ENCODE measurements around the gene DYNLT2. TPM values are rescaled to one million over a fixed set of nuclear protein-coding genes. Genes with fewer than 3 reads are reported as not detected.

DYNLT2 gene, protein sequence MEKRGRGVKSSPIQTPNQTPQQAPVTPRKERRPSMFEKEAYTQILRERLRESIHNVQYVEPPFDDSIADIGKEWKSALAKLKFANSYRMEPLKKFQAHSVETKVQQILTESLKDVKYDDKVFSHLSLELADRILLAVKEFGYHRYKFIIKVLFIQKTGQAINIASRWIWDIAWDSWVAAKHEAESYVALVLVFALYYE
- polyA plus RNA-seq (ENCODE audit: insufficient read length in 3 of 3): 1 to 10 TPM; 6.1 to 9.6 (median 7.6) TPM
- long read RNA-seq, donor 1, transcript TCTE3-202 (1 exons, 2,078 nt): major isoform, 9 of 9 reads
- long read RNA-seq, donor 1, partial matches to known transcripts: 0 of 9 reads
- long read RNA-seq, donor 1, other reads (novel, unspliced or antisense): 0 of 9 reads
- long read RNA-seq, donor 2, transcript TCTE3-202 (1 exons, 2,078 nt): major isoform, 7 of 7 reads
- long read RNA-seq, donor 2, partial matches to known transcripts: 0 of 7 reads
- long read RNA-seq, donor 2, other reads (novel, unspliced or antisense): 0 of 7 reads
- long read RNA-seq, donor 3, transcript TCTE3-202 (1 exons, 2,078 nt): major isoform, 11 of 11 reads
- long read RNA-seq, donor 3, partial matches to known transcripts: 0 of 11 reads
- long read RNA-seq, donor 3, other reads (novel, unspliced or antisense): 0 of 11 reads
- long read RNA-seq, donor 4, transcript TCTE3-202 (1 exons, 2,078 nt): major isoform, 13 of 13 reads
- long read RNA-seq, donor 4, partial matches to known transcripts: 0 of 13 reads
- long read RNA-seq, donor 4, other reads (novel, unspliced or antisense): 0 of 13 reads
- long read RNA-seq, donor 5: 0 reads
- long read RNA-seq, donor 6, transcript TCTE3-202 (1 exons, 2,078 nt): major isoform, 13 of 13 reads
- long read RNA-seq, donor 6, partial matches to known transcripts: 0 of 13 reads
- long read RNA-seq, donor 6, other reads (novel, unspliced or antisense): 0 of 13 reads
- long read RNA-seq, donor 7, transcript TCTE3-202 (1 exons, 2,078 nt): major isoform, 13 of 13 reads
- long read RNA-seq, donor 7, partial matches to known transcripts: 0 of 13 reads
- long read RNA-seq, donor 7, other reads (novel, unspliced or antisense): 0 of 13 reads
- long read RNA-seq, donor 8: 0 reads
- long read RNA-seq, donor 9, transcript TCTE3-202 (1 exons, 2,078 nt): major isoform, 9 of 9 reads
- long read RNA-seq, donor 9, partial matches to known transcripts: 0 of 9 reads
- long read RNA-seq, donor 9, other reads (novel, unspliced or antisense): 0 of 9 reads
- long read RNA-seq, donor 10, transcript TCTE3-202 (1 exons, 2,078 nt): major isoform, 18 of 18 reads
- long read RNA-seq, donor 10, partial matches to known transcripts: 0 of 18 reads
- long read RNA-seq, donor 10, other reads (novel, unspliced or antisense): 0 of 18 reads
- long read RNA-seq, donor 11, transcript TCTE3-202 (1 exons, 2,078 nt): major isoform, 5 of 5 reads
- long read RNA-seq, donor 11, partial matches to known transcripts: 0 of 5 reads
- long read RNA-seq, donor 11, other reads (novel, unspliced or antisense): 0 of 5 reads
- long read RNA-seq, donor 12, transcript TCTE3-202 (1 exons, 2,078 nt): major isoform, 9 of 9 reads
- long read RNA-seq, donor 12, partial matches to known transcripts: 0 of 9 reads
- long read RNA-seq, donor 12, other reads (novel, unspliced or antisense): 0 of 9 reads
- long read RNA-seq, donor 13: 0 reads
- long read RNA-seq, donor 14, transcript TCTE3-202 (1 exons, 2,078 nt): major isoform, 15 of 15 reads
- long read RNA-seq, donor 14, partial matches to known transcripts: 0 of 15 reads
- long read RNA-seq, donor 14, other reads (novel, unspliced or antisense): 0 of 15 reads
- long read RNA-seq, donor 15, transcript TCTE3-202 (1 exons, 2,078 nt): major isoform, 5 of 5 reads
- long read RNA-seq, donor 15, partial matches to known transcripts: 0 of 5 reads
- long read RNA-seq, donor 15, other reads (novel, unspliced or antisense): 0 of 5 reads
- long read RNA-seq, donor 16, transcript TCTE3-202 (1 exons, 2,078 nt): major isoform, 37 of 37 reads
- long read RNA-seq, donor 16, partial matches to known transcripts: 0 of 37 reads
- long read RNA-seq, donor 16, other reads (novel, unspliced or antisense): 0 of 37 reads

DNA sequence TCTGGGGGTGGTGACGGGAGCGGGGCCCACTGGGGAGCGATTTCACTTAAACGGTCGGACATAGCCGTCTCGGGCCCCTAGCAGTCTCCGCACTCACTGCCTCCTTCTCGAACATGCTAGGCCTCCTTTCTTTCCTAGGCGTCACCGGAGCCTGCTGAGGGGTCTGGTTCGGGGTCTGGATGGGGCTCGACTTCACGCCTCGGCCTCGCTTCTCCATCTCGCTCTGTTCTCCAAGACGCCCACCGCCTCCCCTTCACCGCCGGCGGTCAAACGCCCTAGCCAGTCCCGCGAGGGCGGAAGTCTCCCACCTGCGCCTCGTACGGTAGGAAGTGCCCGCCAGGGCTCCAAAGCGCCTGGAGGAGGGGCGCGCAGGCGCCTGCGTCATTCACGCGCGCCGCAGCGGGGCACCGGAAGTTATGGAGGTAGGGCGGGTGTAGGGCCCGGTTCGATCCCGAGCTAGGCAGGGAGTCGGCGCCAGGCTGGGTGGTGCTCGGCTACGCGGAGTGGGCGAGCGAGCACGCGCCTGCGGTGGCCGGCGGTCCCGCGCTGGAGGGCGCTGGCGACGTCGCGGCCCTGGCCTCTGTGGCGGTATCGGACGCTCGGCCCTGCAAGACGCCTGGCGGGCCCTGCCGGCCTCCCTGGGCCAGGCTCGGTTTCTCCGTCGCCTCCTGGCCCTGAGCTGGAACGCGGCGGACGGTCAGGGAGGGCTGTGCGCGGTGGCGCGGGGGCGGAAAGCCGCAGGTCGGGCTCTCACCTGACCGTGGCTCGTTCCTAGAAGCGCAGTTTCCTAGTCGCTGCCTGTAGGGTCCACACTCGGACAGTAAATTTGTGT is at the start of gene DYNLT2, which contains the start of gene ERMARD:
Gene DYNLT2 (minus strand): TSS at position 331 of the 832 bp plus-strand sequence. CDS start 114 bp downstream, at position 217.
Gene ERMARD (plus strand): TSS at position 381 of the 832 bp plus-strand sequence. CDS start 36 bp downstream, at position 417.
- DNase-seq (ENCODE audit: extremely low read depth in 1 of 11, low read depth in 9 of 11, low spot score in 4 of 11): peak; percentile 88 to 94 (median 92)

DNA sequence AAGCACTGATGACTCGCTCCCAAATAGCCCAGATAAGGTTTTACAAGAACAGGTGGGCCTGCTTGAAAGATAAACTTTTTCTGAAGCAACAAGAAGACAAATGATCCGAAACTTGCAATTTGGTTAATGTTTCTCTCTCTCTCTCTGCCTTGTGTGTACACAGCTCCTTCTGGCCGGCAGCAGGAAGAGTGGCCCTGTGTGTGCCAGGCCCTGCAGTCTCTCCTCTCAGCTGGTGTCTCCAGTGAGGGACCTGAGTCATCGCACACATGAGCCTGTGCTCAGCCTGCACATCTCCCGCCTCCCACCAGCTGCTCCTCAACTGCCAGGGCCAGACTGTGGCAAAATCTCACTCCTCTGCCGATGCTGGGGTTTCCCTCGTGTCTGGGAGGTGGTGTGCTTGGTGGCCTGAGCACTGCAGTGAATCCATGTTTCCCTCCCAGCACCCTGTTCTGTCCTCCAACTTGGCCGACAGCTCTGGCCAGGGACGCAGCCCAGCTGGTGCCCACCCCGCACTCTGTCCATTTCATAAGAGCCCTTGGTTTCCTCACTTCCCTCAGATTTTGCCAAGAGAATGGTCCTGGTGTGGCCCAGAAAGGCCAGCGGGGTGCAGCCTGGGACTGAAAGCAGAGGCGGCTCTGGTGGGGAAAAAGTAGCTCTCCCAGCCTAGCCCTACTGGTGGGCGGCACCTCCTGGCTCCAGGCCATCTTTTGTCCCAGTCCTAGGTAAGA is 49.5 kb upstream of the DYNLT2 start:
- DNase-seq (ENCODE audit: extremely low read depth in 1 of 11, low read depth in 9 of 11, low spot score in 4 of 11): peak in 1 of 11 donors; percentile 21

DNA sequence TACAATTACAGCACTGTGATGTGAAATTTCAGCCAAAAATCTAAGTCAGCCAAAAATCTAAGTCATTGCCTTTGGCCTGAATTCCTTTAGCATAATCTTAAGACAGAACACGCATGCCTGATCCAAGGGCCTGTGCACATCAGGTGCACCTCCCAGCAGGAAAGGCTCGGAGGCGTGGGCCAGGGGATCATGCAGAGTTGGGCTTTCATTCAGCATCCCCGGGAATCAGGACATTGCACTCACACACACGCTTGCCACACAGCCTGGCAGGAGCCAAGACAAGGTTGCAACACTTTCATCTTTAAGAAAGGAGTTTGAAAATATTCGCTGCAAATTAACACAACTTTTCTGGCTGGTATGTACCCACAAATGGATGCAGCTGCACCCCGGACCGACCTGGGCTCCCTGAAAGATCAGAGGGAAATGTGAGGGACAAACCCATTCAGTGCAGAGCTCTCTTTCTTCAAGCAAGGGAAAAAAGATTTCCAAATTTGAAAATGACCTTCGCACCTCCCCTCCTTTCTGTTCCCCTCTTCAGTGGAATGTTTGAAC is 48.8 kb upstream of the DYNLT2 start:
- no peak for DNase-seq (ENCODE audit: extremely low read depth in 1 of 11, low read depth in 9 of 11, low spot score in 4 of 11)

DNA sequence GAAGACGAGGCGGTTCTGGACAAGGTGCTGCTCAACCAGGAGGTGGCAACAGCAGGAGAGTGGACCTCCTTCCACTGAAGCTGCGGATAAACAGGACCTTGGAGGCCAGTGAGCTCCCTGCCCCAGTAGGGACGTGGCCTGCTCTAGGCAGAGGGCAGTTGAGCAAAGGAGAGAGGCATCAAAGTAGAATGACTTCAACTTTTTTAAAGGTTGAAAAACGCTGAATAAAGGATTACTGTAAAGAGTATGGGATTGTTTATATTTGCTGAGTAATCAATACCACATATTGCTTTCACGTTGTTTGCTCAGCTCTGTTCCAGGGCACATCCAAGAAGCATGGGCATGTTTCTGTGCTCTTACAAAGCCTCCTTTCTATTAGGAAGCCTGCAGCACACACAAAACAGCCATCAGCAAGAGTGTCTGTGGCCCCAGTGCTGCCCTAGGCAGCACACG is 48.1 kb upstream of the DYNLT2 start:
- no peak for DNase-seq (ENCODE audit: extremely low read depth in 1 of 11, low read depth in 9 of 11, low spot score in 4 of 11)

DNA sequence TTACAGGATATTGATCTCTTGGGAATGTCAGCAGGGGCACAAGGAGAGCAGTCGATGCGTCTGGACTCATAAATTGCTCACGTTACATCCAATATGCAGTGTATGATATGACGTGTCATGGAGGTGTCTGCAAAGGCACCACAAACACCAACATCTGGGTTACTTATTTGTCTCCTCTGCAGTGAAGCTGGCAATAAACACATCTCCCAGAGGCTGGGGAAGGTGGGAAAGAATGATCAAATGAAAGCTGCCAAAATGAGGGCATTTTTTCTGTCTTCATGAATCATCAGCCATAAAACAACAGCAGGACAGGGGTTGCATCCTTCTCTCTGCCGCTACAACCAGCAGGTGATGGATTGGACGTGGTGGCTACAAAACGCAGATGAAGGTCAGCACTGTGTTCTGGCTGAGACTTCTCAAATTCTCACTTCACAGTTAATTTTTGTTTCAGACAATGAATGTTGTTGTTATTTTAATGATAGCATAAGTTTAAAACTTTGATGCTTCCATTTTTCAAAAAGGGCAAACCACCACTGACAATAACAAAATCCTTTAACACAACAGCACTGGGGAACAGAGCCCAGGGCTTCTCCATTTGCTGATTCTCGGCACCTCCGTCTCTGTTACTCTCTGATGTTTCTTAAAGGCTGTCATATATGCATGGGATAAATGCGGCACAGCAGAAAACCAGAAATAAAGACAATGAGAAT is 47.5 kb upstream of the DYNLT2 start:
- no peak for DNase-seq (ENCODE audit: extremely low read depth in 1 of 11, low read depth in 9 of 11, low spot score in 4 of 11)

DNA sequence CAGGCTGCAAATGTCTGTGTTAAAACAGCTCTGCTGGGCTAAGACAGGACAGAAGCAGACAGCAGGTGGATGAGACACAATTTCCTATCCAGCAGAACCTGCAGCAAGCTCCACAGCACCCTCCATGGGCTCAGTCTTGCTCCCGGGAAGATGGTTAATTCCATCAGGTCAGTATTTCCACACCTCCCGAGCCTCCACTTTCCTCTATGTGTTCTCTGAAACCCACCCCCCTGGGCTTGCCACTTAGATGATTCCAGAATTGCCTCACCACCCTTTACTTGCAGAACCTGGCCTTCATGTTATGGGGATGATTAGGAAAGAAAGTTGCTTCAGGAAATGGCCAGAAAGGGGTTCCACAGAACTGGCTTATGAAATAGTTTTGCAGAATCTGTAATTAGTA is 43.8 kb upstream of the DYNLT2 start:
- no peak for DNase-seq (ENCODE audit: extremely low read depth in 1 of 11, low read depth in 9 of 11, low spot score in 4 of 11)

DNA sequence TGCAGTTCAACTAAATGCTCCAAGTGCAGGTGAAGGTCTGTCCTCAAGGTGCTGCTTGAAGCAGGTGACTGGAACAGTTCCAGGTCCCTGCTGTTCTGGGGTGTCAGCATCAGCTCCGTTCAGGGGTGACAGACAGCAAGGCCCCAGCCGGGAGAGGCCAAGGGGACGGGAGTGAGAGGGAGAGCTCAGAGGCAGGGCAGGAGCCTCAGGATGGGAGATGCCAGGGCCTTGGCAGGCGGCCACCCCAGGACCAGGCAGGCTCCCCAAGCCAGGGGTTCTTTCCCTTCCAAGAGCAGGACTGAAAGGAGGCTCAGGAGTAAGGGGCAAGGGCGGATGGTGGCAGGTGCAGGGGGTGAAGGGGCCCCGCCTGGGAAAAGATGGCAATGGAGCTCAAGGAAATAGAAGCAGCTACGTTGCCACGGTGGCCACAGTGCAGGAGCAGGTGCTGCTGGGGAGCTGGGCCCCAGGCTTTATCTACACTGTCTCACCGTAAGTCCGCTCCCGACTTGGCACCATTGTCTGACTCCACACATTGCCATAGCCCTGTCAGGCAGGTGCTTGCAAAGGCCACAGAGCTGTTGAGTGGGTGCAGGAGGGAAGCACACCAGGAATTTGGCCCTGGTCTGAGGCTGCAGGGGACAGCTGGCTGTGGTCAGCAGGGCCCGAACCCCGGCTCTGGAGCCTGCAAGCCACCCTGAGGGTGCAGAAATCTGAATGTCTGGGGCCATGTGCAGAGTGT is 43.1 kb upstream of the DYNLT2 start:
- DNase-seq (ENCODE audit: extremely low read depth in 1 of 11, low read depth in 9 of 11, low spot score in 4 of 11): no peak

DNA sequence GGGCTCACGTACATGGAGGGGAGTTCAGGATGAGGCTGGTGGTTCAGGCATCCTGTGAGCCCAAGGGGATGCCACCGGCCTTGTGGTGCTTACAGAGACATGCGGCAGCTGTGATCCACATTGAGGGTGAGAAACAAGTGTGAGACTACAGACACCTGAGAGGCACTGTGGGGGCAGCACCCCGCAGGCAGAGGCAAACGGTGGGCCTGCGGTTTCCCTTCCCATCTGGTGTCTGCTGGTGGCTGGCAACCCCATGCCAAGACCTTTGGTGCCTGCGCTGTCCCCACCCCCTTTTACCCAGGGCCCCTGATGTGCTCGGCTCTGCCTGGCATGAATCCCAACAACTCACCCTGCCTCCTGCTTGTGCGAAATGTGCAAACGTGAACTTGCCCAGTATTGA is 42.0 kb upstream of the DYNLT2 start:
- DNase-seq (ENCODE audit: extremely low read depth in 1 of 11, low read depth in 9 of 11, low spot score in 4 of 11): no peak

DNA sequence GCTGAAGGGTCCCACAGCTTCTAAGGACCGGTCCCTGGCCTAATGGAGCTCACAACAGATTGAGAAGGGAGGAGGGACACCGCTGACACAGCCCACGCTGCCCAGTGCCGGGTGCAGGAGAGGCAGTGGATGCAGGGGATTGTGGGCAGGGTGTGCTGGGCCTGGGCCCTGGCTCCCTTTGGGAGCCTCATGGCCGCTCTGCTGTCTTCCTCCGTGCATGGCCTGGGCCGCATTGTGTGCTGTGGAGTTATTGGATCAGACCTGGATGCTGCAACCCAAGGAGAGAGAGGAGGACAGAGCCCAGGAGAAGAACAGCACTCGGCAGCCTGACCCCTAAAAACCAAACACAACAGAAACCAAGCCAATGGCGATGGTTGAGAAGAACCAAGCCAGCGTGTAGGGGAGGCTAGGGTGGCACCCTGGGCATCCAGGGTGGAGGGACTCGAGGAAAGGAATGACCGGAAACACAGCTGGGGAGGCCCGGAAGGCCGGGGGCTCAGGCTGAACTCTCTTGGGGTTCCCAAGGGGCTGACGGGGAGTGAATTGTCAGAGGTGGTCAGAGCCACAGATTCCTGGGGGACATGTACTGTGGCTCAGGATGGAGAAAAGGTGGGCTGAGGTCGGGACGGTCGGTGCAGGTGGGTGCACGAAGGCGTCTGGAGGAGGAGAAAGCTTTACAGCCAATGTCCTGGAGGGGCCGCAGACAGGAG is 41.1 kb upstream of the DYNLT2 start:
- no peak for DNase-seq (ENCODE audit: extremely low read depth in 1 of 11, low read depth in 9 of 11, low spot score in 4 of 11)

DNA sequence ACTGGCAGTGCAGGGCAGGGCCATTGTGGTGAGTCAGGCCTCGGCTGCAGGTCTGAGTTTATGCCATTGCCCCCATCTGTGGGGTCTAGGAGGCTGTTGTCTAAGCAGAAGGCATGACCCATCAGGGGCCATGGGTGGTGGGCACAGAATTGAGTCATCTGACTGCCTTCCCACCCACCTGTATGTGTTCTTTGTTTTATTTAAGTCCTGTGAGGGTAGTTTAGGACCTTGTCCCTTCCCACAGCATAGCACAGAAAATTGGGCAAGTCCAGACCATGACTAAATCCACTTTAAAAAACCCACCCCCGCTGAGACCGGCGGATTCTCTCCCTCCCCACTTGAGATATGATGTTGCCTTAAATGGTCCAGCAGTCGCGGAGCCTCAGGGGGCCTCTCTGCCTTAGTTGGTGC is 40.4 kb upstream of the DYNLT2 start:
- no peak for DNase-seq (ENCODE audit: extremely low read depth in 1 of 11, low read depth in 9 of 11, low spot score in 4 of 11)

DNA sequence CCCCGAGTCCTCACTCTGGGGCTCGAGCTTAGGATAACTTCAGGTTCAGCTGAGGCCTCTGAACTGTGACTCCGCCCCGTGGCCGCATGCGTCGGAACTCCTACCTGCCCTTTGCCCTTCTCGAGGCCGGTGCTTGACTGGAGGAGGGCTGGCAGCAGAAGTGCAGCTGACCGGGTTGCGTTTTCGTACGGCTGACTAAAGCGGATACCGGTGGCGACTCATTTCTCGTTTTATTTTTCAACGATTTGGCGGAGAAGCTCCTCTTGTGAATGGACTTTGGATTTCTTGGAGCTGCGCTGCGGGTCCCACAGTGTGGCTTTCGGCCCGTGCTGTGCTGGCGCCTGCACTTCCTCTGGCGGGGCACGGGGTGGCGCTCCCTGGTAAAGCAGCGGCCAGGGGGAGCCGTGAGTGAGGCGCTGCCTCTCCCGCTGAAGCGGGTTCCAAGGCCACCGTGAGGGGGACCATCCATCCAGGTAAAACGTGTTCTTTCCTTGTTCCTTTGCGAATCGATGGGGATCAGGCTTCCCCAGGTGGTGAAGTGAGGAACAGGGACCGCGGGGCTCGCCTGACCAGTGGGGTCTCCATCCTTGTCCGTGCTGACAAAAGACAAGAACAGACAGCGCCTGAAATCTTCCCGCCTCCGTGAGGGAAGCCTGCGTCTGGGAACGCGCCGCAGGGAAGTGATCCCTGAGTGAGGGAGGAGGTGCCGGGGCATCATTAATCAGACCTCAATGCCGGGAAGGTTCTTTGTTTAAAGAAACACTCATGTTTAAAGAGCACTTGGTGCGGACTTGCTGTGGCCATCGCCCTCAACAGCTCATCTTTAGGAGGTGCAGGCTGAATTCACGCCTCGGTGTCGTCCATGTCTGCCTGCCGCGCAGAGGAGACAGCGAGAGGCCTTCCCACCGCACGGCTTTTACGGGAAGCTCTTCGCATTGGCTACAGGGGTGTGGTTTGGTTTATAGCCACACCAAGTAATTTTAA is 38.9 kb upstream of the DYNLT2 start:
- peak in 10 of 11 donors; percentile 57 to 72 (median 66) for DNase-seq (ENCODE audit: extremely low read depth in 1 of 11, low read depth in 9 of 11, low spot score in 4 of 11)

DNA sequence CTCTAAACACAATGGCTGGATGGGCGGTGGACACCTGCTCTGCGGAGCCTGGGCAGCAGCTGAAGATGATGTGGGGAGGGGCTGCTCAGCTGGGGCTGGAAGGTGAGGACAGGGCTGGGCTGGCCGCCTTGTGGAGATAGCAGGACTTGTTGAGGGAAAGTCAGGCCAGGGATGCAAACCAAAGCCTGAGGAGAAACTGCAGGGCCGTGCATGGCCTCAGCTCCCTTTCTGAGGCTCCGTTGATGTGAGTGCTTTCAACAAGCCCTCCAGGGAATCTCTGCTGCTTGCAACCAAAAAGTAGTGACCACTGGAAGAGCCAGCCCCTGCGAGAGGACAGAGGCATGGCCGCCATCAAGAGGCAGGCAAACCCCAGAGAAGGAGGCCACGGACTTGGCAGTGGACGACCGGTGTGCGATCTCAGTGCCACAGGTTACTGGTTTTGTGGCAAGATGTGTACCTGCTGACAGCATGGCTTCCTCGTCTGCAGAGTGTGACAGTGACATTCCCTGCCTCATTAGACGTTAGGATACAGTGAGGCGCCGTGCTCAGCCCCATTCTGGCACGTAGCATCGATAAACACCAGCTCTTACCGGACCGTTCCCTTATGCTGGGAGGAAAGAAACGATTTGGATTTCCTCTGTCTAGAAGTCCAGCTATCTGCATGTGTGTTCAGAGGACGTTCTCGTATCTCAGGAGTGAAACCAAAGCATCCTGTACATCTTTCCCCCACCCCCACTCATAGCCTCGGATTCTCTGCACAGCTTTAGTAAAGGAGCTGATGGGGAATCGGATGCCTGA is 38.0 kb upstream of the DYNLT2 start:
- DNase-seq (ENCODE audit: extremely low read depth in 1 of 11, low read depth in 9 of 11, low spot score in 4 of 11): no peak
